Measurements from ENCODE around the gene ZPBP. TPM values are rescaled to one million over a fixed set of nuclear protein-coding genes. Genes with fewer than 3 reads are reported as not detected.

The ZPBP gene
- polyA plus RNA-seq, 1 donor from 2014 or later = not detected

GRCh38 chr7:49974035-49974434 is 119.0 kb downstream of the ZPBP start:
- no peaks in the 10 kb centered on the region for H3K36me3 Mint-ChIP-seq
- no peak overlapping the region for H3K4me3 Mint-ChIP-seq
- peaks cover 0 to 6% (median 0%) of the 10 kb centered on the region in 3 donors for H3K9me3 Mint-ChIP-seq
- H3K27me3 Mint-ChIP-seq = no peaks in the 10 kb centered on the region
- H3K27ac Mint-ChIP-seq = no peak overlapping the region
- H3K4me1 Mint-ChIP-seq = peaks cover 0 to 2% (median 0%) of the 10 kb centered on the region in 3 donors

- no peaks in the 10 kb centered on the region for H3K27me3 Mint-ChIP-seq
- H3K9me3 Mint-ChIP-seq = peaks cover 1 to 17% (median 4%) of the 10 kb centered on the region in 3 donors
- no peaks in the 10 kb centered on the region for H3K4me1 Mint-ChIP-seq
- H3K27ac Mint-ChIP-seq = no peak overlapping the region
- H3K36me3 Mint-ChIP-seq = no peaks in the 10 kb centered on the region
- no peak overlapping the region for H3K4me3 Mint-ChIP-seq
Measured at GRCh38 chr7:49937608-49938007, 155.4 kb downstream of the ZPBP start.

- H3K9me3 Mint-ChIP-seq = peaks cover 3 to 23% (median 9%) of the 10 kb centered on the region in 3 donors
- no peaks in the 10 kb centered on the region for H3K4me1 Mint-ChIP-seq
- no peak overlapping the region for H3K27ac Mint-ChIP-seq
- H3K4me3 Mint-ChIP-seq = no peak overlapping the region
- no peaks in the 10 kb centered on the region for H3K27me3 Mint-ChIP-seq
- no peaks in the 10 kb centered on the region for H3K36me3 Mint-ChIP-seq
Measured at GRCh38 chr7:49931627-49932026, 161.4 kb downstream of the ZPBP start.

DNA sequence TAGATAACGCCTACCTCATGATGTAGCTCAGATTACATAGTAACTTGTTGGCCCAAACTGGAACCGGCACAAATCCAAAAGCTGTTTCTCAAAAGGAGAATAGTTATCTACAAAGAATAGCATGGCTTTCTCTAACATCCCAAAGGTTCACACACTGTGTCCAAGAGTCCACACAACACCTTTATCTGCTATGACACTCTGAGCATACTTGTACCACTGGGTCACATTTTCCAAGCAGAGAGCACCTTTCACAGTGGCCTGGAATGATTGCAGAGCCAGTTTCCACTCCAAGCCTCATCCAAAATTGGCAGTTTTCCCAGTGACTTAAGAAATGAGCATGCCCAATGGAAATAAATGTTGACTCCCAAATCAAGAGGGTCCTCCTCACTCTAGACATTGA is 164.3 kb downstream of the ZPBP start:
- Mint-ChIP-seq H3K36me3 (no peaks in the 10 kb centered on the region), H3K27me3 (no peaks in the 10 kb centered on the region), H3K27ac (no peak overlapping the region), H3K4me3 (no peak overlapping the region), H3K4me1 (no peaks in the 10 kb centered on the region), H3K9me3 (peaks cover 3 to 23% (median 9%) of the 10 kb centered on the region in 3 donors)

DNA sequence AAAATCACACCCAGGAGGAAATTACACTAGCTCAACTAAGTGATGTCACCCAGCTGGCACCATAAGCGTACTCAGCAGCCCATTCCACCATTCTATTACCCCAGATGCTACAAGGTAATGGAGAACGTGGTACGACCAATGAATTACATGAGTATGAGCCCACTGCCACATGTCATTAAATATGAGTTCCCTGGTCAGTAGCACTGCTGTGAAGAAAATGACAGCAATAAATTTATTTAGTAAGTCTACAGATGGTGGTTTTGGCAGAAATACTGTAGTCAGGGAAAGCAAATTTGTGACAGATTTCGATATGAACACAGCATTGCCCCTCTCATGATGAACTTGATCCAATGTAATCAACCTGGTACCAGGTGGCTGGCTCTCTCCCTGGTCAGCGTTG is 165.4 kb downstream of the ZPBP start:
- no peaks in the 10 kb centered on the region for H3K27me3 Mint-ChIP-seq
- H3K4me3 Mint-ChIP-seq = no peak overlapping the region
- peaks cover 1 to 20% (median 7%) of the 10 kb centered on the region in 3 donors for H3K9me3 Mint-ChIP-seq
- H3K27ac Mint-ChIP-seq = no peak overlapping the region
- H3K36me3 Mint-ChIP-seq = no peaks in the 10 kb centered on the region
- H3K4me1 Mint-ChIP-seq = no peaks in the 10 kb centered on the region

- H3K36me3 Mint-ChIP-seq = no peaks in the 10 kb centered on the region
- no peak overlapping the region for H3K4me3 Mint-ChIP-seq
- H3K27ac Mint-ChIP-seq = no peak overlapping the region
- H3K9me3 Mint-ChIP-seq = peaks cover 1 to 13% (median 7%) of the 10 kb centered on the region in 3 donors
- H3K4me1 Mint-ChIP-seq = no peaks in the 10 kb centered on the region
- no peaks in the 10 kb centered on the region for H3K27me3 Mint-ChIP-seq
Measured at GRCh38 chr7:49926720-49927119, 166.3 kb downstream of the ZPBP start.

DNA sequence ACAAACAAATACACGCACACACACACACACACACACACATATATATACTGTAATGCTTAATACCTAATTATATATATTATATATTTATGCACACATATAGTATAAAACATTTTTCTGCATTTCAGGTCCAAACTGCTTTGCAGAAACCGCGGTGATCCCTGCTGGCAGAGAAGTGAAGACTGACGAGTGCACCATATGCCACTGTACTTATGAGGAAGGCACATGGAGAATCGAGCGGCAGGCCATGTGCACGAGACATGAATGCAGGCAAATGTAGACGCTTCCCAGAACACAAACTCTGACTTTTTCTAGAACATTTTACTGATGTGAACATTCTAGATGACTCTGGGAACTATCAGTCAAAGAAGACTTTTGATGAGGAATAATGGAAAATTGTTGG is 181.1 kb downstream of the ZPBP start:
- Mint-ChIP-seq H3K4me3 (no peak overlapping the region), H3K4me1 (no peaks in the 10 kb centered on the region), H3K9me3 (peaks cover 1 to 9% (median 2%) of the 10 kb centered on the region in 3 donors), H3K27me3 (no peaks in the 10 kb centered on the region), H3K27ac (no peak overlapping the region), H3K36me3 (peaks cover 2% of the 10 kb centered on the region)

DNA sequence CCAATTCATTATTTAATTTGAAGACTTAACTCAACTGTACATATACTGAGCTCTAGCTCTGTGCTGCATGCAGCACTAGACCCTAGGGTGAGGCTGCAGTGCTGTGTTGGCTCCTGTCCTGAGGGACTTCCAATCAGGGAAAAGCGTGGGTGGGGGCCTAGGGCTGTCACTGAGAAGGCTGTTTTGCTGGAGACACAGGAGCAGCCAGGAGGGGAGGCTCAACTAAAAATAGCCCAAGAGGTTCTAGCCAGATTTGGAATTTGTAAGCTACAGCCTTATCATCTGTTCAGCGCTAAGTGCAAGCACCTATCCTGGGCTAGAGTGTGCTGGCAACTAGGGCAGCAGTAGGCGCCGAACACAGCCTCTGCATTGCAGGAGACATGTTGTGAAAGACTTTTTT is 198.5 kb downstream of the ZPBP start:
- Mint-ChIP-seq H3K4me1 (no peaks in the 10 kb centered on the region), H3K4me3 (no peak overlapping the region), H3K27ac (no peak overlapping the region), H3K27me3 (no peaks in the 10 kb centered on the region), H3K9me3 (peaks cover 0 to 3% (median 0%) of the 10 kb centered on the region in 3 donors), H3K36me3 (no peaks in the 10 kb centered on the region)

DNA sequence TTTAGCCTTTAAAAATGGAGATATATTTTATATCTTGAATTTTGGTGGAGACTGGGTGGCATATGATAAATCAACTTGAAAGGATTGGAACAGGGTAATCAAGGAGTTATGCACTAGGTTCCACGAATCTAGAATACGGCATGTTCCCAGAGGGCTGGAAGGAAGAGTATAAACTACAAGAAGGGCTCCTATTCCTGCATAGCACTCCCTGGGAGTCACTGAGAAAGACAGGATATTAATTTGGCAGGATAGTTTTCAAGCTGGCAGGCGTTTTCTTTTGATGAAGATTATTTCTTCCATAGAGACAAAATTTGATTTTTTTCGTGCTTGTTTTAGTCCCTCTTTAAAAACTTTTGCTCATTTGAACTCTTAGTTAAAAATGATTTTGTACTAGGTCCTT is 199.9 kb downstream of the ZPBP start:
- H3K27me3 Mint-ChIP-seq = no peaks in the 10 kb centered on the region
- H3K9me3 Mint-ChIP-seq = no peaks in the 10 kb centered on the region
- H3K36me3 Mint-ChIP-seq = no peaks in the 10 kb centered on the region
- no peak overlapping the region for H3K4me3 Mint-ChIP-seq
- no peak overlapping the region for H3K27ac Mint-ChIP-seq
- no peaks in the 10 kb centered on the region for H3K4me1 Mint-ChIP-seq

DNA sequence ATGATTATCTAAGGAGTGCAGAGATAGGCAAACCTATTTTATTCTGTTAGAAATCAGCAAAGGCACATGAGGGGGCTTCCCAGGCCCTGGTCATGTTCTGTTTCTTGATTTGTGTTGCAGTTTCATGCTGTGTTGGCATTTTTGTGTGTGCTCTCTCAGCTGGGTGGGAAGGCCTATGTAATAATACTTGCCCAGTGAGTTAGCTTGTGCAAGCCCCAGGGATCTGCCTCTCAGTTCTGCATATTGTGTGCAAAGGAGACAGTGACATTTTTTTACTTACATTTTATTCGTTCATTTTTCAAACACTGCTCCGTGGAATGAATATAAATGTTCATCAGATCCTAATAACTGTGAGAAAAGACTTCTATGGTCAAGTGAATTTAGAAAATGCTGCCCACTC is 200.6 kb downstream of the ZPBP start:
- Mint-ChIP-seq H3K27me3 (no peaks in the 10 kb centered on the region), H3K4me3 (no peak overlapping the region), H3K27ac (no peak overlapping the region), H3K36me3 (no peaks in the 10 kb centered on the region), H3K9me3 (no peaks in the 10 kb centered on the region), H3K4me1 (no peaks in the 10 kb centered on the region)

Other genes with a start within 250 kb of the ZPBP start
- 213 TPM for gene IKZF1, start 211.5 kb upstream of the ZPBP start, polyA plus RNA-seq

Measured in IgD-negative memory B cell (primary cell).